ENCODE data around the gene GPR171. TPM values are rescaled to one million over a fixed set of nuclear protein-coding genes. Genes with fewer than 3 reads are reported as not detected.

The GPR171 gene
- total RNA-seq, 2 experiments from 2014 or later, result 131 to 134 TPM

Other genes with a start within 250 kb of the GPR171 start
- not detected for gene CLRN1, start 230.5 kb downstream of the GPR171 start, total RNA-seq
- 1 to 10 TPM; 1.6 to 2.1 TPM for gene MED12L, start 117.6 kb downstream of the GPR171 start, total RNA-seq
- gene P2RY14, start 75.3 kb upstream of the GPR171 start, total RNA-seq, result 1 to 10 TPM; 1.5 to 2.5 TPM
- gene GPR87, start 113.6 kb upstream of the GPR171 start, total RNA-seq, result not detected
- gene P2RY13, start 126.3 kb upstream of the GPR171 start, total RNA-seq, result not detected
- not detected for gene P2RY12, start 181.5 kb upstream of the GPR171 start, total RNA-seq